Activated CD4-positive, alpha-beta memory T cell treated with anti-CD3 and anti-CD28 coated beads, Interleukin-2, amount 10 ng/mL, durations not matched to agents 7 days and 5 days (primary cell): ENCODE results near the gene NEK1. TPM values are rescaled to one million over a fixed set of nuclear protein-coding genes. Genes with fewer than 3 reads are reported as not detected.
A peak's percentile ranks its signal among the peaks of the same experiment; 100 is the strongest.
"Not testable (repeated sequence)": the region's sequence is repeated elsewhere in the genome, so short reads cannot be mapped to it uniquely, and the experiment has no call there.

Source experiments
- CTCF ChIA-PET: fragments of 350-600 bp; sonication (Branson Sonifier 250); formaldehyde crosslinking; loops from one replicate; lab custom pipeline; 2021; ENCODE audit warnings: antibody characterized with exemption, inconsistent platforms; lab: Charles Lee
- POLR2A ChIA-PET: fragments of 350-600 bp; sonication (Branson Sonifier 250); formaldehyde crosslinking; loops from one replicate; lab custom pipeline; 2021; ENCODE audit warnings: antibody characterized with exemption; lab: Charles Lee
- DNase-seq: peaks from one replicate; pipeline ENCODE4 v3.0.0-alpha.2; 2020
- H3K27ac Mint-ChIP-seq: one replicate; pipeline ENCODE4 v1.8.0; 2021; ENCODE audit warnings: mild to moderate bottlenecking, mixed read lengths
- H3K27me3 Mint-ChIP-seq: one replicate; pipeline ENCODE4 v1.8.0; 2021; ENCODE audit warnings: mixed read lengths
- H3K36me3 Mint-ChIP-seq: one replicate; pipeline ENCODE4 v1.8.0; 2021; ENCODE audit warnings: low read depth, mixed read lengths
- H3K4me1 Mint-ChIP-seq: one replicate; pipeline ENCODE4 v1.8.0; 2021; ENCODE audit warnings: mixed read lengths
- H3K4me3 Mint-ChIP-seq: one replicate; pipeline ENCODE4 v1.8.0; 2021; ENCODE audit warnings: mild to moderate bottlenecking, mixed read lengths
- H3K9me3 Mint-ChIP-seq: one replicate; pipeline ENCODE4 v1.8.0; 2021; ENCODE audit warnings: mixed read lengths
- total RNA-seq, 2 experiments: library from RNA; stranded (reverse); gene quantifications; one replicate each; pipeline ENCODE4 v1.2.3, GENCODE V29; 2021

Gene NEK1
- total RNA-seq, 2 experiments from 2014 or later = 14.6 to 14.8 TPM

DNA sequence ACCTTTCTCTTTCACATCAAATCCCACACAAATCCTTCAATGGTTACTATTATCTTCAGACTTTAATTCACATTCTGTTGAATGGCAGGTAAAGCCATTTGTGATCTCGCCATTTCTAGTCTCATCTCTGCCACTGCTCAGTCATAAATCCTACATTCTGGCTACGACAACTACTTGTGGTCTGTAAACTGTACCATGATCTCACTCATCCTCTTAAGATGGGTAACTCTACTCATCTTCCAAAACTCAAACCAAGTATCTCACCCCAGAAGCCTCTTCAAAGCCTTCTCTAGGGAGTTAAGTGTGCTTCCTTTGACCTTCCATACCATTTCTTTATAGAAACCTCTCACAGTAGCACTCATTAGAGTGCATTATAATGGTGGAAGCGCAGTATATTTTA, 101.8 kb downstream of the NEK1 start:
- no peak for DNase-seq
- Mint-ChIP-seq H3K4me1 (no peaks in the 10 kb centered on the region), H3K27me3 (no peaks in the 10 kb centered on the region), H3K4me3 (no peak overlapping the region), H3K27ac (no peak overlapping the region), H3K9me3 (no peaks in the 10 kb centered on the region), H3K36me3 (peaks cover 6% of the 10 kb centered on the region)
- ChIA-PET POLR2A (no interaction called here), CTCF (no interaction called here)

DNA sequence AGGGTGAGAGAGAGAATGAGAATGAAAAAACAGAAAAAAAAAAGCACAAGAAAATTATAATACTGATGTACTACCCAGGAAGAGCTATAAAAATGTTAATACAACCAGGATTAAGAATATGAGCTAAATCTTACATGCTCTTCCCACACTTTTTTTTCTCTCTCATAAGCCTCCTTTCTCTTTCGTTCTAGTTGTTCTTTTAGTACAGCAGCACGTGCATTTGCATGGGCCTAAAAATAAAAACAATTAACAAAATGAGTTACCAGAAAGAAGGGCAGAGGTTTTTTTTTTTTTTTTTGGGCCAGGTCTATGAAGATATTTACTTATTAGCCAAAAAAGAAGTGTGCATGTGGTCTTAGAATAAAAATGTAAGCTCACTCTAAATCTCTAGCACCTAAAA, 105.5 kb downstream of the NEK1 start:
- H3K4me3 Mint-ChIP-seq = no peak overlapping the region
- DNase-seq = no peak
- no peaks in the 10 kb centered on the region for H3K27me3 Mint-ChIP-seq
- CTCF ChIA-PET = interaction anchor here (0.7 to 0.9 kb wide), 2 partner anchors 19 to 521 kb away, joined by 3 read pairs; no protein-coding TSS in a partner anchor
- peaks cover 21% of the 10 kb centered on the region for H3K36me3 Mint-ChIP-seq
- H3K9me3 Mint-ChIP-seq = peaks cover 5% of the 10 kb centered on the region
- POLR2A ChIA-PET = no interaction called here
- no peaks in the 10 kb centered on the region for H3K4me1 Mint-ChIP-seq
- H3K27ac Mint-ChIP-seq = no peak overlapping the region

DNA sequence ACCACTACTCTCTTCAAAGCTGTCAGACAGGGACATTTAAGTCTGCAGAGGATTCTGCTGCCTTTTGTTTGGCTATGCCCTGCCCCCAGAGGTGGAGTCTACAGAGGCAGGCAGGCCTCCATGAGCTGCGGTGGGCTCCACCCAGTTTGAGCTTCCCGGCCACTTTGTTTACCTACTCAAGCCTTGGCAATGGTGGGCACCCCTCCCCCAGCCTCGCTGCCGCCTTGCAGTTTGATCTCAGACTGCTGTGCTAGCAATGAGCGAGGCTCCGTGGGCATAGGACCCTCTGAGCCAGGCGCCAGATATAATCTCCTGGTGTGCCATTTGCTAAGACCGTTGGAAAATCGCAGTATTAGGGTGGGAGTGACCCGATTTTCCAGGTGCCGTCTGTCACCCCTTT, 112.5 kb downstream of the NEK1 start:
- H3K4me1 Mint-ChIP-seq, H3K4me3 Mint-ChIP-seq, CTCF ChIA-PET, POLR2A ChIA-PET, DNase-seq, H3K27me3 Mint-ChIP-seq, H3K27ac Mint-ChIP-seq: not testable (repeated sequence)
- H3K9me3 Mint-ChIP-seq = peaks cover 18% of the 10 kb centered on the region
- H3K36me3 Mint-ChIP-seq = peaks cover 46% of the 10 kb centered on the region

DNA sequence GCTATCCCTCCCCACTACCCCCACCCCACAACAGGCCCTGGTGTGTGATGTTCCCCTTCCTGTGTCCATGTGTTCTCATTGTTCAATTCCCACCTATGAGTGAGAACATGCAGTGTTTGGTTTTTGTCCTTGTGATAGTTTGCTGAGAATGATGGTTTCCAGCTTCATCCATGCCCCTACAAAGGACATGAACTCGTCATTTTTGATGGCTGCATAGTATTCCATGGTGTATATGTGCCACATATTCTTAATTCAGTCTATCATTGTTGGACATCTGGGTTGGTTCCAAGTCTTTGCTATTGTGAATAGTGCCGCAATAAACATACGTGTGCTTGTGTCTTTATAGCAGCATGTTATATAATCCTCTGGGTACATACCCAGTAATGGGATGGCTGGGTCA, 118.1 kb downstream of the NEK1 start:
- DNase-seq, H3K4me3 Mint-ChIP-seq, POLR2A ChIA-PET, H3K36me3 Mint-ChIP-seq, H3K27ac Mint-ChIP-seq, H3K9me3 Mint-ChIP-seq, H3K4me1 Mint-ChIP-seq, H3K27me3 Mint-ChIP-seq: not testable (repeated sequence)
- CTCF ChIA-PET = interaction anchor here (1.3 kb wide), 1 partner anchor 471 kb away, joined by 3 read pairs; no protein-coding TSS in a partner anchor

DNA sequence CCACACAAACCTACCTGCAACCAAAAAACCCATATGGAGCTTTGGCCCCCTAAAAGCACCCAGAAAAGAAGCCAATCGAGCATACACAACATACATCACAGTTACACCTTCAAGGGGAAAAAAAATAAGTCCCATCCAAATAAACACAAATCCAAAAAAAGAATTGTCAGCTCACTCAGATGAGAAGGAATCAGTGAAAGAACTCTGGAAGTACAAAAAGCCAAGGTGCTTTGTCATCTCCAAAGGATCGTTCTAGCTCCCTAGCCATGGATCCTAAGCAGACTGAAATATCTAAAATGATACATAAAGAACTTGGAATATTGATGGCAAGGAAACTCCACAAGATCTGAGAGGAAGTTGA, 119.2 kb downstream of the NEK1 start:
- no peak for DNase-seq
- CTCF ChIA-PET = interaction anchor here (0.7 to 1.4 kb wide), 9 partner anchors 11 to 573 kb away, joined by 3 to 7 read pairs (median 3); no protein-coding TSS in a partner anchor
- Mint-ChIP-seq H3K27ac (no peak overlapping the region), H3K4me3 (no peak overlapping the region), H3K27me3 (no peaks in the 10 kb centered on the region), H3K9me3 (no peaks in the 10 kb centered on the region), H3K4me1 (peaks cover 3% of the 10 kb centered on the region), H3K36me3 (no peaks in the 10 kb centered on the region)
- POLR2A ChIA-PET = no interaction called here

DNA sequence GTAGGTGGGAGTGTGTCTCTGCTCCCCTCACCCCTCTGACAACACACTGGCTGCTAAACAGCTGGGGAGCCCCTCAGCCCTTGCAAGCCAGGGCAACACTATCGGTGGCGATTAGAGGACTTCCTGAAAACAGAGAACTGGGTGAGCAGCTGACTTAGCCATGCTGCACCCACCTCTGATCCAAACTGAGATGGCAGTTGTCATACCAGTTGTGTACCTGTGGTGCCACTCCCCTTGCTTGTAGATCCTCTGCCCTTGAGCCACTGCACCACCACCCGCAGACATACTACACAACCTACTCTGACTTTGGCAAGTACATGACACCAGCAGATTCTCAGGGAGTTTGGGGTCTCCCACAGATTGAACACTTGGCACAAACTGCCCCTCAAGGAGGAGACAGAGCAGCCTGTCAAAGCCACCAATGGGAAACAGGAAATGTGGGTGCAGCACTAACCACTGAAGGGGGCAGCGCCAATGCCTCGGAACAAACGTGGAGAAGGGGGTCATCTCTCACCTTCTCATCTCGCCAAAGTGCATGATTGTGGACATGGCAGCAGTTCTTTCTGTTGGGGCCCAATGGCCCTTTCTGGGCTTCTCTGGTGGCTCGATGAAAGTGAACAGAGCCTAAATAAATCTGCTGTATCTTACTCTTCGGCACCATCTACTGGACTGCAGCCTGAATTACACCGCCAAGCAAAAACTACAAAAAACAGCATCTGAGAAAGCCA, 119.8 kb downstream of the NEK1 start:
- CTCF ChIA-PET = interaction anchor here (0.7 to 1.4 kb wide), 8 partner anchors 10 to 572 kb away, joined by 3 to 7 read pairs (median 3); no protein-coding TSS in a partner anchor
- no peak overlapping the region for H3K4me3 Mint-ChIP-seq
- peaks cover 3% of the 10 kb centered on the region for H3K4me1 Mint-ChIP-seq
- H3K27me3 Mint-ChIP-seq = no peaks in the 10 kb centered on the region
- no peak overlapping the region for H3K27ac Mint-ChIP-seq
- H3K9me3 Mint-ChIP-seq = no peaks in the 10 kb centered on the region
- POLR2A ChIA-PET = no interaction called here
- DNase-seq = peak; percentile 48
- H3K36me3 Mint-ChIP-seq = no peaks in the 10 kb centered on the region

DNA sequence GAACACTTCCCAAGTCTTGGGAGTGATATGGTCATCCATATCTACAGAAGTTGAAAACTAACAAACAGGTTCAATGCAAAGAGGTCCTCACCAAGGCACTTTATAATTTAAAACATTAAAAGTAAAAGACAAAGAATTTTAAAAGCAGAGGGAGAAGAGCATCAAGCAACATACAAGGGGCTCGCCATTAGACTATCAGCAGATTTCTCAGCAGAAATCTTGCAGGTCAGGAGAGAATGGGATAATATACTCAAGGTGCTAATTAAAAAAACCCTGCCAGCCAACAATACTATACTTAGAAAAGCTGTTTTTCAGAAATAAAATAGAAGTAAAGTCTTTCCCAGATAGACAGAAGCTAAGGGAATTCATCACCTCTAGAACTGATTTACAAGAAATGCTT, 121.2 kb downstream of the NEK1 start:
- no peaks in the 10 kb centered on the region for H3K36me3 Mint-ChIP-seq
- ChIA-PET POLR2A (no interaction called here), CTCF (interaction anchor here (1.2 kb wide), 1 partner anchor 480 kb away, joined by 3 read pairs; no protein-coding TSS in a partner anchor)
- no peak for DNase-seq
- no peaks in the 10 kb centered on the region for H3K9me3 Mint-ChIP-seq
- H3K27ac Mint-ChIP-seq = no peak overlapping the region
- no peak overlapping the region for H3K4me3 Mint-ChIP-seq
- peaks cover 3% of the 10 kb centered on the region for H3K4me1 Mint-ChIP-seq
- H3K27me3 Mint-ChIP-seq = no peaks in the 10 kb centered on the region

DNA sequence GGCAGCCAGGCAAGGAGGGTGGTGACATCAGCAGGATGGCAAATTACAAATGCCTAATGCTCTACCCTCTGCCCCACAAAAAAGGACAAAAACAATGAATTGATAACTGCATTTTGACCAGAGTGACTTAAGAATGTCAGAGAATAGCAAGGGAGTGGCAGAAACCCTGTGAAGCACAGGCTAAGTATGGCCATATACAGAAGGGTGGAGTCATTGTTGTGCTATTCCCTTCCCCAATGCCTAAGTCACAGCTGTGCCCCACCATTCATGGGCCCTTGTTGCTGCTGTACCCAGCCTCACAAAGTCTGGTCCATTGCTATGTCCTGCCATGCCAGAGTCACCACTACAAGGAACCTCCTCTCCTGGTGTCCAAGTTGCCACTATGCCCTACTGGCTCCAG, 123.1 kb downstream of the NEK1 start:
- no peak for DNase-seq
- Mint-ChIP-seq H3K27ac (no peak overlapping the region), H3K9me3 (no peaks in the 10 kb centered on the region), H3K27me3 (no peaks in the 10 kb centered on the region), H3K36me3 (no peaks in the 10 kb centered on the region), H3K4me1 (peaks cover 3% of the 10 kb centered on the region), H3K4me3 (no peak overlapping the region)
- ChIA-PET CTCF (interaction anchor here (1.0 kb wide), 1 partner anchor 464 kb away, joined by 3 read pairs; no protein-coding TSS in a partner anchor), POLR2A (no interaction called here)

DNA sequence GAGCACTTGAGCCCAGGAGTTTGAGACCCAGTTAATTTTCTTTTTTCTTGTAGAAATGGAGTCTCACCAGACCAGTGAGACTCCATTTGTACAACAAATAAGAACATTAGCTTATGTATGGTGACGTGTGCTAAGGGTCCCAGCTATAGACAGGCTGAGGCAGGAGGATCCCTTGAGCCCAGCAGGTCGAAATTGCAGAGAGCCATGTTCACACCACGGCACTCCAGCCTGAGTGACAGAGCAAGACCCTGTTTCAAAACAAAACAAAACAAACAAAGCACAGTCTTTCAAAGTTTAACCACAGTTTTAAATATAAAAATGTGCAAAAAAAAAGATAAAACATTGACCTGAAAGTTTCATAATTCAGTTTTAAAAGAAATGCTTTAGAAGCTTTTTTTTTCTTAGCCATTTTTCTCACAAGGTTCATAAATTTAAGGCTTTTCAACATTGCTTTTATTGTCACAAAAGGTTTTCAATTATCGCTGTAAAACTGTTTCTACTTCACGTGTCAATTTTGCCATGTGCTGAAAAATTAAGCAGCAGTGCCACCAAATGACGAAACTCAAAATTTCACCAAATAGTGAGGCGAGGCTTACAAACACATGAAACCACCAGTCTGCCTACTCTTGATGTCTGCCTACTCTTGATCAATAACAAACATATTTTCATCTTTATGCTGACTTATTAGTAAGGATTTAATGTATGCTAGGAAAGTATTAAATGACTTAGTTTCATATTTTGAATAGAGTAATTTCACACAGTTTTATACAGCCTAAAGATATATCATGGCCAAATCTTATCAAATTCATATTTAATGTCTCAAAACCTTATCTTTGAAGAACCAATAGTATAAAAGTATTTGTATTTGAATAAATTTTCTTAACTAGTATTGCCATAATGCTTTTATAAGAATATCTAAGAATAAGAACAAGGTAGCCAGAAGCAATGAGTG, 126.3 kb downstream of the NEK1 start:
- Mint-ChIP-seq H3K36me3 (no peaks in the 10 kb centered on the region), H3K27ac (no peak overlapping the region), H3K27me3 (no peaks in the 10 kb centered on the region), H3K9me3 (no peaks in the 10 kb centered on the region), H3K4me1 (no peaks in the 10 kb centered on the region), H3K4me3 (no peak overlapping the region)
- peak; percentile 54 for DNase-seq
- CTCF ChIA-PET = interaction anchor here (1.1 to 1.5 kb wide), 6 partner anchors 39 to 562 kb away, joined by 3 to 9 read pairs (median 3); no protein-coding TSS in a partner anchor
- POLR2A ChIA-PET = no interaction called here

DNA sequence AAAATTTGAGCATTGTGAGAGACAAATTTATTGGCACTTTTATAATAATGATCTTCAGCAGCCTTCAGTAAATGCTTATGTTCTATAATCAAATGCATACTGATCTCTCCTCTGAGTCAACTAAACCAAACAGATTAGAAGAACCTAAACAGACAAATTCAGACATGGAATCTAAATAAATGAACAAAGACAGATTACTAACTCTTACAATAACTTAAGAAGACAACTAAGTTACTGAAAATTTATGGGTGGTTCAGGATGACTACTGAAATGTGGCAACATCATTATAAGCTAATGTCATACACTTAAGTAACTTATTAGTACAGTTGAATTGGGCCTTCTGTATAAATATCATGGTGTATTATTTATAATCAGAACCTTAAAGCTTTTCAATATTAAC, 127.3 kb downstream of the NEK1 start:
- POLR2A ChIA-PET = no interaction called here
- Mint-ChIP-seq H3K9me3 (no peaks in the 10 kb centered on the region), H3K4me1 (no peaks in the 10 kb centered on the region), H3K36me3 (no peaks in the 10 kb centered on the region), H3K4me3 (no peak overlapping the region), H3K27me3 (no peaks in the 10 kb centered on the region), H3K27ac (no peak overlapping the region)
- DNase-seq = no peak
- CTCF ChIA-PET = interaction anchor here (1.1 to 1.5 kb wide), 5 partner anchors 75 to 561 kb away, joined by 3 to 9 read pairs (median 3); no protein-coding TSS in a partner anchor

DNA sequence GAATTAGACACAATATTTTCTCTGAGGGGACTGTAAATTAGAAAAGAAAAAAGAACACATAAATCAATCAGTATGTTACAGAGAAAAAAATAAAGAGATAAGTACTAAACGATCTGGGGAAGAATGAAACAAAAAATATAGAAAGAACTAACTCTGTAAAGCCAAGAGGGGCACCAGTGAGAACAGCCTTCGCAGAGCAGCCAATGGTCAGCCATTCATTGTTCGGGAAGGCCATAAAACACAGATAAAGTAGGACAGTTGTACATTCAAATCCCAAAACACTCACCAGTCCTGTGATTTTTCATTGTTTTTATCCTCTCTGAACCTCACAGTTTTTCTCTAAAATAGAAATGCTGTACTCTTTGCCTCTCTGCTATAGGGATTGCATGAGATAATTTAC, 127.9 kb downstream of the NEK1 start:
- H3K27ac Mint-ChIP-seq = no peak overlapping the region
- no peaks in the 10 kb centered on the region for H3K27me3 Mint-ChIP-seq
- no peaks in the 10 kb centered on the region for H3K36me3 Mint-ChIP-seq
- DNase-seq = no peak
- POLR2A ChIA-PET = no interaction called here
- no peak overlapping the region for H3K4me3 Mint-ChIP-seq
- H3K4me1 Mint-ChIP-seq = no peaks in the 10 kb centered on the region
- CTCF ChIA-PET = interaction anchor here (0.7 kb wide), 1 partner anchor 174 kb away, joined by 3 read pairs; no protein-coding TSS in a partner anchor
- H3K9me3 Mint-ChIP-seq = no peaks in the 10 kb centered on the region

DNA sequence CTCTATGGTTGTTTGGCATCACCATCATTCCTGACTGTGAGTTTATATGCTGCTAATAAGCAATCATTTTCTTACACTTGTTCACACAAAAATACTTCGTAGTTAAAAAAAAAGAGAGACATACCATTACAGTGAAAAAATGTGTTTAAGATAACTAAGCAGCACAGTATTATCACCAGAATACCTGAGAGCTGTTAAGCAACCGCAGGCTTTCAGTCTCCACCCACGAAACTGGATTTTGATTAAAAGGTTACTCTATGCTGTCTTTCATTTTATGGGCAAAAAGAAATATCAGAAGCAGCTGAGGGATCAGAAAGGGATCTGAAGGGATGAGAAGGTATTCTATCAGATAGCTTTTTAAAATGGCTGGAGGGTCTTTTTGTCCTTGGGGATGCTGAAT, 148.3 kb downstream of the NEK1 start:
- ChIA-PET POLR2A (no interaction called here), CTCF (no interaction called here)
- Mint-ChIP-seq H3K4me1 (no peaks in the 10 kb centered on the region), H3K9me3 (peaks cover 3% of the 10 kb centered on the region), H3K27me3 (no peaks in the 10 kb centered on the region), H3K27ac (no peak overlapping the region), H3K36me3 (peaks cover 19% of the 10 kb centered on the region), H3K4me3 (no peak overlapping the region)
- no peak for DNase-seq

DNA sequence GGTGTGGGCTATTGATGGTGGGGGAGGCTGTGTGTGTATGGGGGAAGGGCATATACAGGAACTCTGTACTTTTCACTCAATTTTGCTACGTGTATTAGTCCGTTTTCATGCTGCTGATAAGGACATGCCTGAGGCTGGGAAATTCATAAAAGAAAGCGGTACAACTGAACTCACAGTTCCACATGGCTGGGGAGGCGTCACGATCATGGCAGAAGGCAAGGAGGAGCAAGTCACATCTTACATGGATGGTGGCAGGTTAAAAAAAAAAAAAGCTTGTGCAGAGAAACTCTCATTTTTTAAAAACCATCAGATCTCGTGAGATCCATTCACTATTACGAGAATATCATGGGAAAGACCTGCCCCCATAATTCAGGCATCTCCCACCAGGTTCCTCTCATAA, 152.3 kb downstream of the NEK1 start:
- Mint-ChIP-seq H3K9me3 (peaks cover 3% of the 10 kb centered on the region), H3K4me3 (no peak overlapping the region), H3K27me3 (no peaks in the 10 kb centered on the region), H3K36me3 (peaks cover 29% of the 10 kb centered on the region), H3K4me1 (no peaks in the 10 kb centered on the region), H3K27ac (no peak overlapping the region)
- POLR2A ChIA-PET = no interaction called here
- CTCF ChIA-PET = no interaction called here
- DNase-seq = no peak
